CD4-positive, alpha-beta T cell treated with Interferon gamma for 1 hour (primary cell): ENCODE data around the gene ACOT7.
"Not testable (repeated sequence)": the region's sequence is repeated elsewhere in the genome, so short reads cannot be mapped to it uniquely, and the experiment has no call there.

ENCODE experiments used
- DNase-seq: peaks from one replicate; pipeline ENCODE4 v3.0.0-alpha.2; 2020

ACOT7 gene

GRCh38 chr1:6336776-6337622 lies 56.6 kb downstream of the ACOT7 start:
- DNase-seq = no peak

GRCh38 chr1:6334261-6334993 lies 59.1 kb downstream of the ACOT7 start:
- no peak for DNase-seq

- no peak for DNase-seq
These were observed 60.7 kb downstream of the ACOT7 start for GRCh38 chr1:6332821-6333220.

- DNase-seq = no peak
These were observed 61.9 kb downstream of the ACOT7 start for GRCh38 chr1:6331543-6332273.

GRCh38 chr1:6330410-6330911 lies 63.1 kb downstream of the ACOT7 start:
- DNase-seq = no peak

- DNase-seq = no peak
These were observed 63.7 kb downstream of the ACOT7 start for GRCh38 chr1:6329851-6330250.

- no peak for DNase-seq
These were observed 64.2 kb downstream of the ACOT7 start for GRCh38 chr1:6329396-6329795.

- no peak for DNase-seq
These were observed 64.9 kb downstream of the ACOT7 start for GRCh38 chr1:6328696-6329095.

GRCh38 chr1:6328091-6328490 lies 65.5 kb downstream of the ACOT7 start:
- DNase-seq = no peak

GRCh38 chr1:6325482-6325881 lies 68.1 kb downstream of the ACOT7 start:
- no peak for DNase-seq

GRCh38 chr1:6322161-6322560 lies 71.4 kb downstream of the ACOT7 start:
- no peak for DNase-seq

- DNase-seq = no peak
These were observed 72.4 kb downstream of the ACOT7 start for GRCh38 chr1:6321205-6321604.

- no peak for DNase-seq
These were observed 76.3 kb downstream of the ACOT7 start for GRCh38 chr1:6317098-6317760.

GRCh38 chr1:6316240-6317097 lies 77.1 kb downstream of the ACOT7 start:
- DNase-seq = no peak

- no peak for DNase-seq
These were observed 79.1 kb downstream of the ACOT7 start for GRCh38 chr1:6314503-6314902.

- DNase-seq = no peak
These were observed 80.0 kb downstream of the ACOT7 start for GRCh38 chr1:6313393-6314200.

GRCh38 chr1:6310116-6310848 lies 83.3 kb downstream of the ACOT7 start:
- no peak for DNase-seq

GRCh38 chr1:6309564-6309963 lies 84.0 kb downstream of the ACOT7 start:
- DNase-seq = no peak

GRCh38 chr1:6308449-6308848 lies 85.1 kb downstream of the ACOT7 start:
- DNase-seq = no peak

GRCh38 chr1:6307682-6308081 lies 85.9 kb downstream of the ACOT7 start:
- not testable (repeated sequence) for DNase-seq
